Bone marrow (tissue), 2 donors: ENCODE measurements around the gene COL1A1.

Experiments
- DNase-seq, 2 donors: peaks; one replicate each; lab custom pipeline; 2025; lab: John Stamatoyannopoulos, UW

The COL1A1 gene

DNA sequence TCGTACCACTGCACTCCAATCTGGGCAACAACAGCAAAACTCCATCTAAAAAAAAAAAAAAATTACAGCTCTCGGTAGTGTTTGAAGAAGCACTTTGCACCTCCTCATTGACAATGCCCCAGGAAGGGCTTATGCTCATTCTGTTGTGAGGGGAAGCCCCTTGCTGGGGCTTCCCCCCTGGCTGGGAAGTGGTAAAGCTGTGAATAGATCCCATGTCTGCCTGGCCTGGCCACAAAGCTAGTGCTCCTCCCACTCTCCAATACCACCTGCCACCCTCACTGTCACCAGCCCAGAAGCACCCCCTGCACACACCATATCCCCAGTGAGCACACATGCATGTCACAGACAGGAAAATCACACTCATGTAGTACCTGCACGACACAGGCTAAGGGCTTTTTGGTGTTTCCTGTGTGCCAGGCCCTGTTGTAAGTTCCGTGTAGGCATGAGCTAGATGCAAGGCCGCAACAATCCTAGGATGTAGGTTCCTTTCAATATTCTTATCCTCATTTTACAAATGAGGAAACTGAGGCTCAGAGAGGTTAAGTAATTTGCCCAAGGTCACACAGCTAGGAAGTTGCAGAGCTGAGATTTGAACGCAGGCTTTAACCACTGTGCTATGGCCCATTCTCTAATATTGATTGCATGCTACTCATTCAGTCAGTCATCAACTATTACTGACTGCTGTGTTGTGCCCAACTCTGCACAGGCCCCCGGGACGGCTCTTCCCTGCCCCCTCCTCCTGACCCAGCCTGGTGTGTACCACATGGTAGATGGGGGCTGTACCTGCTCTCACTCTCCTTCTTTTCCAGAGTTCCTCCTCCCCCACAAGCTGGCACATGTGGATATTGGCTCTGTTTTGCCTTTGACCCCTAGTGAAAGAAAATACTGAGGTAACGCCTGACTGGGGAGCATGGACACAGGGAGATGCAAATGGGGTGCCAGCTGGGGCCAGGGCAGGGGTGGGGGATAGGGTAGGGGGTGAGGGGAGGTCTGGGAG, 11.9 kb upstream of the COL1A1 start:
- DNase-seq: no peak

DNA sequence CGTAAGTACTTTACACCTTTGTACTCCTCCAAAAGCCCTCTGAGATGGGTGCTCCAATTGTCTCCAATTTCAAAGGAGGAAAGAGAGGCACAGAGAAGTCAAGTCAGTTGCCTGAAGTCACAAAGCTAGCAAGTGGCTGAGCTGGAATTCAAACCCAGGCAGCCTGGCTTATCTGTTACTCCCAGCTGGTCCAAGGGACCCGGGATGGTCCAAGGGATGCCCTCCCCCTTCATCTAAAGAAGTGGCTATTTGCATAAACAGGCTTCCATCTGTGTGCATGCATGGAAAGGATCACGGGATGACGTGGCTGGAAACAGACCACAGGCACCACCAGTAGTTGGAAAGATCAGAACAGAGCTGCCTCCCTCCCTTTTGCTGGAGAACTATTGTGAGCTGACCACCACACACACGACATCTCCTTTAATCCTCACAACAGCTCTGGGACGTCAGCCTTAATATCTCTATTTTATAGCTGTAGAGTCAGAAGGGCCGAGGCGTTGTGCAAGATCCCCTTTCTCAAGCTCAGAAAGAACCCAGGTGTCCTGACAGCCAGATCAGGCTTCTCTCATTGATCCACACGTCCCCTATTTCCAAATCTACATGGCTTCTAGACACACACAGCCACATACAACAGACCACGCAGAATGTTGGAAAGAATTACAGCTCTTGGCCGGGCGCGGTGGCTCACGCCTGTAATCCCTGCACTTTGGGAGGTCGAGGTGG, 10.9 kb upstream of the COL1A1 start:
- no peak for DNase-seq

DNA sequence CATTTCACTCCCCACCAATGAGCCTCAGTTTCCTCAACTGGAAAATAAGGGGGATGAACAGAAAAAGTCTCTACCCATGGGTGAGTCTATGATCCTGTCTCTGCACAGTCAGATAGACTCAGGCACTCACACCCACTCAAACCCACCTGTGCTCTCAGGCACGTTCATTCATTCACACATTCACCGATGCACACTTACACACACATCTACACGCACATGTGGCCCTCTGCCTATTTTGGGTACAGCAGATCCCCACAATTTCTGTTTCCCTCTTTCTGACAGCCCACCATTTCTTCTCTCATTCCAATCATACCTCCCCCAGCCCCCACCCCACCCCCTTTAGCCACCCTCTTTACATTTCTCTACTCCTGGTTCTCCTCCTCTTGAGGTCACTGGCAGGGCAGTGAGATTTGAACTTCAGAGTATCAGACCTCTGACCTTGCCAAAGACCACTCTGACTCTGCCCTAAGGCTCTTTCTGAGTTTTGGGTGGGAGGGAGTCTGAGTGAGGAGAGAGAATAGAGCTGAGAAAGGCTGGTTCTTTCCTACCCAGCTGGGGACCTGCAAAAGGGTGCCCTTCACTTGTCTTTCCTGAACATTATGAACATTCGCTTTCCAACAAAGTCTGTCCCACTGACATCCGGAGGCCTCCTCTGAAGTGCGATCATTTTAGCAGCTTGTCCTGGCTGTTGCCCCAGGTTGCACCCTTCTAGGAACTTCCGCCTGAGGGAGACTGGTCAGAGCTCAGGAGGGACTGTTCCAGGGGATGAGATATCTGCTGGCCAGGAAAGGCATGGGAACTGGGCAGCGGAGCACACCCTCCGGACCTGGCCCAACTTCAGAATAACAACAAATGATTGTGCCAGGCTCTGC, 10.1 kb upstream of the COL1A1 start:
- no peak for DNase-seq

DNA sequence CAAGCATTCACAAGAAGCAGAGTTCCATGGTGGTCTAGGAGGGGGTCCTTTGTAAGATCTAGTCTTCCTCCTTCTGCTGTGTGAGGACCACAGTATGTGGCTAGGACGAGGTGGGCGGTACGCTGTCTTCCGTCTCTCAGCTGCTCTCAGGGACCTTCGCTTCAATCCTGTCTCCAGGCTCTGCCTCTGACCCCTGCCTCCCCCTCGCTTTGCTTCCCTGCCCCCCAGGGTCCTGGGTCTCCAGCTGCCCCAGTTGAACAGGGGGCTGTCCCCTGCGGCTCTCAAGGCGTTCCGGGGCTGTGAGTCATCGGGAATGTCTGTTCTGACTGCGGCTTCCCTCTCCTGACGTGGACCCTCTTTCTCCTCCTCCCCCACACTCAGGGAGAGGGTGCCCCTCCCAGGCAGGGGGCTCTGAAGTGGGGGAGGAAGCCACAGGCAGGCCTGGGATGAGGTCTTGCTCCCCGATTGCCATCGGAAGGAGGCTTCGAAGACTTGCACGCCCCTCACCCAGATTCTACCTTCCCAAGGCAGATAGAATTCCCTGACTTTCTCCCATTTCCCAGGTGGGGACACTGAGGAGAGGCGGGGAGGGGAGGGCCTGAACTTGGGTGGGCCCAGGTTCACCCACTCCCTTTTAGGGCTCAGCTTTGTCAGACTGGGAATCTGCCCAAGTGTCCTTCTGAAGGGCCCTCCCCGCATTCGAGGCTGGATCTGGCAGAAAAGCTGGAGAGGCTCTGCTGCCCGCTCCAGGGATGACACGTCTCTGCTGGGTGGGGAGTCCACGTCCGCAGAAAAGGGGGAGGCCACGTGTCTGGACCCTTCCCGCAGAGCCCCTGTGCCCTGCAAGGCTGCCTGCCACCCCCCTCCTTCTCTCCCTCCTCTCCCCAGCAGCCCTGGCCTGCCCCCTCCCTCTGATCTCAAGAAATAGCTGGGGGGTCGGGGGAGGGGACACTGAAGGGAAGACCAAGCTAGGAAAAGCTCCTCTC, 9.1 kb upstream of the COL1A1 start:
- no peak for DNase-seq

DNA sequence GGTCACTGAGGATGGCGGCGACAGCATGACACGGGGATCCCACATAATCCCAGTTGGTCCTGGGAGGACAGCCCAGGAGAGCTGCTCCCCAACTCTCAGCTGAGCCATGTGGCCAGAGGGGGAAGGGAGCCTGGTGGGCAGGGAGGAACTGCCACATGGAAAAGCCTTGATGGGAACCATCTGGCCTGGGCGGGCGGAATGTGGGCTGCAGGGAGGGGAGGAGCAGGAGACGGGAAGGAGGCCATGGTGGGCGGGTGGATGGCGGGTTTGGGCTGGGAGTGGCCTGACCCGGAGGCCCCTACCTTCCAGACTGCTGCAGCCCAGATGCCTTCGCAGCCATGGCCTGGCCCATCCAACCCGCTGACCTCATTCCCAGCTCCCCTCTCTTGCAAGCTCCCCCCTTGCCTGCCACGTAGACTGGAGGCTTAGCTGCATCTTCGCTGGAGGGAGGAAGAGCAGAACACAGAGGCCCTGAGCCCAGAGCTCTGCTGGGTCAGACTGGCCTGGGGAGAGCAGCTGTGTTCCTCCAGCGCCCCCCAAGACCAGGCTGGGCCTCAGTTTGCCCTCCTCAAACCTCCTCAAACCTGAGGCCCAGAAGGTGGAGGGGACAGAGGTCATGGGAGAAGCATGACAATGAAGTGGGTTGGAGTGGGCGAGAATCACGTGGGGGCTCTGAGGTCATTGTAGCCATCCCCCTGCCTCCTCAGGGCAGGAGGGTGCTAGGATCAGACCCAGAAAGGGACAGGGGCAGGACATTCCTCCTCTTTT, 8.2 kb upstream of the COL1A1 start:
- no peak for DNase-seq

DNA sequence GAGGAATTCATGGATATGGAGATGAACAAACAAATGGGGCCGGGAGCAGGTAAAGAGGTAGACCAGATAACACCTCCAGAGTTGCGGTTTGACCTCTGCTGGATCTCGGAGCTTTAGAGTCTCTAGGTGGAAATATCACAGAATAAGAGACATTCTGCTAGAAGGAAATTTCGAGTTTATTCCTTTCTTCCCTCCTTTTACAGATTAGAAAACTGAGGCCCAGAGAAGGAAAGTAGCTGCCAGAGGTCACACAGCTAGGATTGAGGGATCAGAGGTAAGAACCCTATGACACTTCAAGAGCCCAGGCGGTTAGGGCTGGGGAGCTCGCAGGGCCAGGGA, 7.7 kb upstream of the COL1A1 start:
- DNase-seq: no peak

DNA sequence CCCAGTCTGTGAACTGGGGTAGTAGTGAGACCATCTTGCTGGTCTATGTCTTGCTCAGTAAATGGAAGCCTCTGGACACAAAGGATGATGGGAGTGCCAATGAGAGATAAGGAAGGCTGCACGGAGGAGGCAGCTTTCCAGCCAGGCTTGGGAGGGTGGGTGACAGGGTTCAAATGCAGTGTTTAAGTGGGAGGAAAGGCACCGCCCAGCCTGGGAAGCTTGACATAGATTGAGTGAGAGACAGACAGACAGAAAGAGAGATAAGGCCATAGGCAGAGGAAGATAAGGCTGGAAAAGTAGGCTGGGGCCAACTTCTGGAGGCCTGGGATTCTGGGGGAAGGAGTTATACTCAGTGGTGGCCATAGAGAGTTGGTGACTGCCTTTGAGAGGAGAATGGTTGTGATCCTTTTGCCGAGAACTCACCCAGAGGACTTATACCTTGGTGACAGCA, 7.2 kb upstream of the COL1A1 start:
- DNase-seq: no peak

DNA sequence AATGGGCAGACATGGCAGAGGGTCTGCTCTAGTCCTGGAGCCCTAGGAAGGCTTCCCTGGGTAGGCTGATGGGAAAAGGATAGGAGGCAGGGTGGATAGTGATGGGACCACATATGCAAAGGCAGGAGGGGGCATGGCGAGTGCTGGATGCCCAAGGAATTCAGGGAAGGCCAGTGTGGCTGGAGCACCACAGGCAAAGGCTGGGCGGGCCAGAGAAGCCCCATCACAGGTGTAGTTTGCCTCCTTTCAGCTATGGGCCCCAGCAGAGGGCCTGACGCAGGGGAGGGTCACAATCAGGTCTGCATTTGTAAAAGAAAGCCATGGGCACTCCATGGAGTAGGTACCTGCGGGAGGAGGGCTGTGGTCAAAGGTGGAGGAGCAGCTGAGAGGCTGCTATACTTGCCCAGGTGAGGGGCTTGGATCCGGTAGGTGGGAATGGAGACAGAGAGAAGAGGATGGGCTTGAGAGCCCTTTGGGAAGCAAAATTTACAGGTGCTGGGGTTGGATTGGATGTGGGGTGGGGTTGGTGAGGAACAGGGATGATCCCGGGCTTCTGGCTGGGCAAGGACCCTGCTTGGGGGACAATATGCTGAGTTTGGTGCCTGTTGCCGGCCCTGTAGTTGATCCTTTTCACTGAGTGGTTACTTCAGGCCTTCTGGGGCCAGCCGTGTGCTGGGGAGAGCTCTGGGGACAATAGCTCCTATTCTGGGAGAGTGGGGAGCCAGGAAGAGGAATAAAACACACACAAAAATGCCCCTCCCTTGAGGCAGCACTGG, 6.5 kb upstream of the COL1A1 start:
- DNase-seq: no peak

DNA sequence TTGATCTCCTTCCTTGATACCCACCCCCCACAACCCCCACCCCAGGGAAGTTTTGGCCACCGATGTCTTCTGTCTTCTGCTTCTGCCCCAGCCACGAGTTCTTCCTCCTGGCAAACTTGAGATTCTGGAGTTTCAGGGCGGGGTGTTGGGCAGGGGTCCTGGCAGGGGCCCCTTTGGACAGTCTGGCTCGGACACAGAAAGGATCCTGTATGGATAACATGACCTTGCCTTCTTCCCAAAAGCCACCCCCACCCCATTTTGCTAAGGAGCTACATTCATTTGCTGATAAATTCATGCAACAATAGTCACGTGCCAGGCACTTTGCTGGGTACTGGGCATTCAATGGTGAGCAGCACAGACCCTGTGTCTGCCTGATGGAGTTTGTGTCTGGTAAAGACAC, 5.9 kb upstream of the COL1A1 start:
- no peak for DNase-seq

DNA sequence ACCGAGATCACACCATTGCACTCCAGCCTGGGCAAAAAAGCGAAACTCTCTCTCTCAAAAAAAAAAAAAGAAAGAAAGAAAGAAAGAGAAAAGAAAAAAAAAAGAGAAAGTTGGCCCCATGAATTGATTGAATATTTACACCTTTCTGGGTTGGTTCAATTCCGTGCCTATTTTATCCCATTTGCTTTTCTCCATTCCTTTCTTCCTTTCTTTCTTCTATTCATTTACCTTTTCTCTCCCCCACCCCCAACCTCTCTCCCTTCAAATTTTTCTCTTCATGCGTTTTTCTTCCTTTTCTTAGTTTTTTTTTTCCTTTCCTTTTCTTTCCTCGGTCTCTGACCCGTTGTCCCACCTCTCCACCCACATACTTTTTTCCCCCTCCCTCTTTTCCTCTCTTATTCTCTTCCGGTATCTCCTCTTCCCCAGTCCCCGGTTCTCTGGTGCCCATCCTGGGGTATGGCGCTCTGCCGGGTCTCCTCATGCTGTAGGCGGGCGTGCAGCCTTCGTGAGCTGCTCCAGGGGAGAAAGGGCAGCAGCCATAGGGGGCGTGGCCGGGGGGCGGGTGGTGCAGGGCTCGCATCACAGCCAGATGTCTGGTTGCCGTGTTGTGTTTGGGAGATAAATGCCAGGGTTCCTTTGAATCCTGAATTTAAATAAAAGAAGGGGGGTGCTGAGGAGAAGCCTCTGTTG, 5.3 kb upstream of the COL1A1 start:
- no peak for DNase-seq

DNA sequence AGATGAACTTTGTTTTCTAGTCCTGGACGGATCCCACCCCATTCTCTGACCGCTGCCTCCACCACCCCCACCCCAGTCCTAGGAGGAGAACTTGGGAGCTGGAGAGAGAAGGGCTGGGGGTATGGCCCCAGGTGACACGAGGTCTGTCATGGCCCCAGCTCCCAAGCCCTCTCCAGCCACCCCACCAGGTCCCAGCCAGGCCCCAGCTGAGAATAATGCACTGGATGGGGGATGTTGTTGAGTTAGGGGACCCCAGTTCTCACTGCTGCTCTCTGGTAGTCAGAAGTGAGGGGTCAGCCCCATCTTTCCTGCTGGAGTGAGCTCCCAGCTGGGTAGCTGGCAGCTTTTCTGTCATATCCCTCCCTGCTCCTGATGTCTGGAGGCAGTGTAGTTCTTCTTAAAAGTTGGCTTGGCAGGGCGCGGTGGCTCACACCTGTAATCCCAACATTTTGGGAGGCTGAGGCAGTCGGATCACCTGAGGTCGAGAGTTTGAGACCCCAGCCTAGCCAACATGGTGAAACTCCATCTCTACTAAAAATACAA, 4.6 kb upstream of the COL1A1 start:
- DNase-seq: no peak

DNA sequence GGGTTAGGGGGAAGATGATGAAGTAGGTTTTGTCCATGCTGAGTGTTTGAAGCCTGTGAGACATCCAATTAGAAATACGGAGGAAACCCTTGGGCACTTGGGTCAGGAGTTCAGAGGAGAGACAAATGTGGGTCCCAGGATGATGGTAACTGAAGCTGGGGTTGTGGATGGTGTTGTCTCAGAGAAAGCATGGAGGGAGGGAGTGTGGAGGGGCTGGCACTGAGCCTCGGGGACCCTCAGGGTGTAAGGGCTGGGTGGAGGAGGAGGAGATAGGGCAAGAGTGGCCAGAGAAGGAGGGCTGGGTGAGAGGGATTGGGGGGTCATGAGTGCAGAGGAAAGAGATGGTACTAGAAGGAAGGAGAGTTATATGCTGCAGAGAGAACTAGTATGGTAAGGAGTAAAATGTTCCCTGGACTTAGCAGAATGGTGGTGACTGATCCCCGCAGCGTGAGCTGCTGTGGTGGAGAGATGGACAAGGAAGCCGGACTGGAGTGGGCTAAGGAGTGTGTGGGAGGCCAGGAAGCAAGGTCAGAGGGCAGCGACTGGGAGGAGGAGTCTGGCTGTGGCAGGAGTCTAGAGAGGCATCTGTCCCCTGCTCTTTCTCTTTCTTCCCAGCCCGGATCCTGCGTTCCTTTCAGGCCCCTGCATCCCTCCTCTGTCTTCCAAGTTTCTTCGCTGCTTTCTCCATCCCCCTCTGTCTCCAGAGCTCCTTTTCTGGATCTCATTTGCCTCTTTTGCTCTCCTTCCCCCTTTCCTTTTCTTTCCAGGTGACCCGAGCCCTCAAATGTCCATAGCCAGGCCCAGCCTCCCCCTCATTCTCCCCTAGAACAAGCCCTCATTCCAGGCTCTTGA, 3.9 kb upstream of the COL1A1 start:
- DNase-seq: no peak

DNA sequence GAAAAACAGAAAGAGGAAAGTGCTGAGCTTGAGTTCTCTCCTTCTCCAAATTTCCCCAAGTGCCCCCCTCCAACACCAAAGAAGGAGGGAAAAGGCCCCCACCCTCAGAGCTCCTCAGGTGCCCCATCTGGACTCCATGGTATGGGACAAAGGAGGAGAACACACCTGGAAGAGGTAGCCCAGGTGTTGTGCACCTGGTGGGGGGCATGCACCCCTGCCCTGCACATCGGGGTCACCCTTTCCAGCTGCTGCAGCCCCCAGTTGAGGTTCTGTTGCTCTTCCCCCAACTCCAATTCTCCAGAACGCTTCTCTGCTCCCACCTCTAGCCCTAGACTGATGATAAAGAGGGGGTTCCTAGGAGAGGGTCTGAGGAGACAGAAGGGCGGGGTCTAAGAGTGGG, 3.0 kb upstream of the COL1A1 start:
- DNase-seq: no peak

DNA sequence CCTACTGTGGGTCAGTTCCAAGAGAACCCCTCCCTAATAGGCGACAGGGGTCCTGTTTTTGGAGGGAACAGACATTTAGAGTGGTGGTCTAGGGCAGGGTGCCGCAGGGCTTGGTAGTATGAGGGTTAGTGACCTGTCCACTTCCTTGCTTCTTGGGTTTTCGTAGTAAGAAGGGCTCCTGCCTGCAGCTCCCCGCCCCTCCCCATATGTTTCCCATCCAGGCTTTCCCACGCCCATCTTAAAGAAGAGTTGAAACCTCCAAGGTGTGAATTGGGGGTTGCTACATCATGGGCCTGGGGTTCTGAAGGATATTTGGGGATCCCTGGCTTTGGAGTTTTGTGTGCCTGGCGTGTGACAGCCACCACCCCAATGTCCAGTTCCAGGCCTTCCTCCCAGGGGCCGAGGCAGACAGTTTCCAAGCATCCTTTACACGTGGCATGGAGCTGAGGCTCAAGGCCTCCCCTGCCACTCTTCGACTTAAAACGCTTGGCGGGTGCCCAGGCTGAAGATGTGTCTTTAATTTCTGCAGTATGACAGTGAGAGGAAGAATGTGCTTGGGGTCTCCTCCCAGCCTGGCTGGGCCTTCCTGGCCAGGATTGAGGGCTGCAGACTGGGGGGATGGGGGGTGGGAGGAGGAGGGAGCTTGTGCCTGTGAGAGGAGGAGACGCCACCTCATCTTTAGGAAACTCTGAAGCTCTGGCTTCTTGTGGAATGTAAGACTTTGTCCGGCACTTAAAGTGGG, 2.3 kb upstream of the COL1A1 start:
- no peak for DNase-seq

DNA sequence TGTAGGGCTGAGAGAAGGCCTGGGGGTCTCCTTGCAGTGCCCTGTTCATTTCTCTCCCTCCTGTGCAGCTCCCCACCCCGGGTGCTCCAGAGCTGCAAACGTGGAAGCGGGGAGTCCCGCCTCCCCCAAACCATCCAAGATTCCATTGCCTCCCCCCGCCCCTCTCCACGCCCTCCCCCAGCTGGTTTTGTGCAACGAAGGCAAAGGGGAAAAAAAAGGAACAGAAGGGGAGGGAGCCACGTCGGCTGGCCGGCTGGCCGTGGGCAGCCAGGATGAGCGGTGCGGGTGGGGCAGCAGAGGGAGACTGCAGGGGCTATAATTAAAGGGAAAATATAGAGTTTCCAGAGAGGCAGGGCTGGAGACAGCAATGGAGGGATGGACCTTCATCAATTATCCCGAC, 1.7 kb upstream of the COL1A1 start:
- DNase-seq: no peak

DNA sequence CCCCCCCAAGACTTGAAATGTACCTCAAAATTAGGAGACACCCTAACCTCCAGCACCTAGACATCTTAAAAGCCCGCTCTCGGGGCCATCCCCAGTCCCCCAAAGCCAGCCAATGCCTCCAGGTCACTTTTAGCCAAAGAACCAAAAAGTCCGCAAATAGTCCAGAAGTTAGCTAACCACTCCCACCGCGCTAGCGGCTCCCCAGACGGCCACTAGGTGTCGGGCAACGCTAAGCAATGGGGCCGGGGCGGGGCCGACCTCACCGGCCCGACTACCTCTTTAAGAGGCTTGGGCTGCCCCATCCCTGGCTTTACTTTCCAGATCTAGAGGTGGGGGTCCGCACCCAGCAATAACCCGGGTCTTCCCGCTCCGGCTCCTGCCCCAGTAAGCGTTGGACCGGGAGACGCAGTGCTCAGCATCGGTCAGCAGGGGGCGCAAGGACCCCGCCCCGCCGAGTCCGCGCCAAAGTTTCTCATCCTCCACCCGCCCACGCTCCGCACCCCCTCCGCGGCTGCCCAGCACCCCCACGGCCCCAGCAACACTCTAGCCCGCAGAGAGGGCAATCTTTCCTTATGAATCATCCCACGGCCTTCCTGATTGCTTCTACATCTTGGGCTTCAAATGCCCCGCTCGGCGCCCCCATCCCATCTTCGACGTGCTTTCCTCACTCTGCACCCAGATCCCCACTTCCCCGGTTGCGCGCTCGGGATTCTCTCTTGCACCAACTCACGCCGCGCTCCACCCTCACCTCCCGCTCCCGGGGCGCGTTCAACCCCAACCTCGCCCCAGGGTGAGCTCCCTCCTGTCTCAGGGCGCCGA, 765 bp downstream of the COL1A1 start:
- DNase-seq: peak; percentile 64 to 76
